Adipose tissue (tissue), 3 donors: ENCODE results near the gene GARIN5A. TPM values are rescaled to one million over a fixed set of nuclear protein-coding genes. Genes with fewer than 3 reads are reported as not detected.

ENCODE experiments used
- H3K27ac ChIP-seq: one replicate; pipeline ENCODE4 v1.5.1; 2013; ENCODE audit warnings: low read depth, low read length
- WGBS, 3 donors: extraction: QIAGEN DNeasy Blood & Tissue Kit; methylation state at CpG; one replicate each; pipeline ENCODE4 v1.1.7; 2013; 5-methylcytosine and 5-hydroxymethylcytosine counted together
- polyA plus RNA-seq, 3 donors: library from polyadenylated mRNA; stranded (reverse); fragments of 200-250 nt; gene quantifications; one replicate each; pipeline ENCODE4 v1.2.3, GENCODE V29; 2013
- donor health status: healthy with polysubstance abuse.
- donor health status: Bipolar disorder and iron deficiency.
- donor health status: healthy.

GARIN5A gene
- polyA plus RNA-seq, 3 donors: 0.68 to 2.7 (median 1.8) TPM

GRCh38 chr19:50493171-50493570 is 16.5 kb upstream of the GARIN5A start:
- 62 to 78% (median 75%) methylated on average over 7 to 8 of the region's 8 CpGs for WGBS, 3 donors
- H3K27ac ChIP-seq: no peak overlapping the region

GRCh38 chr19:50492303-50493052 is 15.8 kb upstream of the GARIN5A start:
- 2 to 25% (median 7%) methylated on average over 9 to 12 of the region's 12 CpGs for WGBS, 3 donors
- no peak overlapping the region for H3K27ac ChIP-seq

- 32 to 49% (median 41%) methylated on average over 26 of the region's 26 CpGs for WGBS, 3 donors
- H3K27ac ChIP-seq: no peak overlapping the region
These were observed 14.4 kb upstream of the GARIN5A start for GRCh38 chr19:50490991-50491472.

- 95 to 98% (median 95%) methylated on average over 18 of the region's 18 CpGs for whole genome bisulfite sequencing, 3 donors
- H3K27ac ChIP-seq: no peak overlapping the region
These were observed 13.8 kb upstream of the GARIN5A start for GRCh38 chr19:50490411-50490811.

GRCh38 chr19:50489461-50490011 is 12.9 kb upstream of the GARIN5A start:
- no peak overlapping the region for H3K27ac ChIP-seq
- WGBS, 3 donors: 51 to 52% (median 52%) methylated on average over 23 to 24 of the region's 24 CpGs

DNA sequence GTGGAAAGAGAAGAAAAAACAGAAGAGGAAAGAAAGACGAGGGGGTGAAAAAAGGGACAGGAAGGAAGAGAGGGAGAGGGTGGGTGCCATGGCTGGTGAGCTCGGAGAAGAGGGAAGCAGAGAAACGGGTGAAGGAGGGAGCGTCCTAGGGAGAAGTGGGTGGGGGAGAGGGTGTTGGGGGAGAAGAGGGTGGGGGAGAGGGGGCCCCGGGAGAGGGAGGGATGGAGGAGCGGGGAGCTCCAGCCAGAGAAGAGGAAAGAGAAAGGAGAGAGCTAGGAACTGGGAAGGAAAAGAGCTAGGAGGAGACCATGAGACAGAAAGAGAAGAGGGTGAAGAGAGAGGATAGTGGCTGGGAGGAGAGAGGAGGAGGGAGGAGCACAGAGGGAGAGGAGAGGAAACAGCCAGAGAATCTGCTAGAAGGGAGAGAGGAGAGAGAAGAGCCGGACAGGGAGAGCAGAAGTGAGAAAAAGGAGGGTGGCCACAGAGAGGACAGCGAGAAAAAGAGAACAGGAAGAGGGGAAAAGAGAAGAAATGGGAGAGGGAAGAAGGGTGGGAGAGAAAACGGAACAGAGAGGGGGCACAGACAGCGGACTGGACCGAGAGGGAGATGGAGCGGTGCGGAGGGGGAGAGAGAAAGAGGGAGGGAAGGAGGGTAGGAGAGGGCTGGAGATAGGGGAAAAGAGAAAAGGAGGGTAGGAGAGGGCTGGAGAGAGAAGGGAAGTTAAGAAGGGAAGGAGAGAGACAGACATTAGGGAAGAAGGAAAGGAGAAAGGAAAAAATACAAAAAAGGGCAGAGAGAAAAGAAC is 11.9 kb upstream of the GARIN5A start:
- H3K27ac ChIP-seq: no peak overlapping the region
- 17 to 39% (median 19%) methylated on average over 13 of the region's 13 CpGs for WGBS, 3 donors

DNA sequence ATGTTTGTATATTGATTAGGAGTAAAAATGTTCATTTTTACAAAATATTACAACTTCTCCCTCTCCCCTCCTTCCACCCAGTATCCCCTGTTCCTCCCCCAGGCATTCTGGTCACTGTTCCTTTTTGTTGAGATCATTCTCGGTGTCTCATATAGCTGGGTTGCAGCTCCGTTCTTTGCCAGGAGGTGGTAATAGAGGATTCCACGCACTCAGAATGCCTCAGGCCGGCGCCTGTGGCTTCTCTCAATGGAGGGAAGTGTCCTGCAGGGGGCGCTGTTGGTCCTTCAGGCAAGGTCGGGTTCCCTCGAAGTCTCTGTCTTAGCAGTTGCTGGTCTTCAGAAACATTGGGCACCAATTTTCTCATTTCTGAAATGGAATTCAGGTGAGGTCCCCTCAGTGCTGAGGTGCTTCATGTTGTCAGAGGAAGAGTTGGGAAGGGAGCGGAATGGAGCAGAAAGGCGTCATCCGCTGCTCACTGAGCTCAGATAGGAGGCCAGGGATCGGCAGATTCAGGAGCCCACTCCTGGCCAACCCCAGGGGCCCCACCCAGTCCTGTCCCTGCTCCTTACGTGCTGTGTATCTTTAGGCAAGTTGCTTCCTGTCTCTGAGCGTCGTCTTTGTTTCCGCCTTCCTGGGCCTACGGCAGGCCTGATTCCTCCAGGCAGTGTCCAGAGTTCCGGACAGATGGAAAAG is 10.3 kb upstream of the GARIN5A start:
- 74 to 80% (median 78%) methylated on average over 18 of the region's 18 CpGs for WGBS, 3 donors
- no peak overlapping the region for H3K27ac ChIP-seq

DNA sequence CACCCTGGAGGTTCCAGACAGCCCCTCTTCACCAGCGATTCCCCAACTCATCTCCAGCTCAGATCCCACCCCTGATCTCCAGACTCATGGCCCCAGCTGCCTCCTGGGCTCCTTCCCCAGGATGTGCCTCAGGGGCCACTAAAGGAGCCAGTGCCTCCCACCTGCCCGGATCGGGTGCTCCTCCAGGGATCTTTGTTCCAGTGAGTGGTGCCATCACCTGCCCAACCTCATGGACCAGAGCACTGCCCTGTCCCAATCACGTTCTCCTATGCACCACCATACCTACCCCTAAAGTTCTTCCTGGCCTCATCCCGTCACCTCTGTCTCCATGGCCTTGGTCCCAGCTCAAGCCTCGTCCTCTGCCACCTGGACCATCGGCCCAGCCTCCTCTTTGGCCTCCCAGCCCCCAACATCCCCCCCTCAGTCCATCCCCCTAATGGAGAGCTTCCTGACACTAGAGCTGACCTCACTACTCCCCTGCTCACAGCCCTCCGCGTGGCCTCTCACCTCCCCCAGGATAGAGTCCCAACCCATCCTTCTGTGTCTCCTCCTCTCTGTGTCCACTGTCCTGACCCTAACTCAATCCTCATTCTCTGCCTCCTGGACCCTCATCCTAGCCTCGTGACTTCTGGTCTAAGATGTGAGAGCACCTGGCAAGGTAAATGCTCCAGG is 8.8 kb upstream of the GARIN5A start:
- H3K27ac ChIP-seq: no peak overlapping the region
- WGBS, 3 donors: 85 to 93% (median 87%) methylated on average over 10 of the region's 10 CpGs

- H3K27ac ChIP-seq: no peak overlapping the region
- 89 to 91% (median 91%) methylated on average over 10 of the region's 10 CpGs for WGBS, 3 donors
These were observed 6.3 kb upstream of the GARIN5A start for GRCh38 chr19:50482916-50483315.

- H3K27ac ChIP-seq: no peak overlapping the region
- WGBS, 3 donors: 81 to 88% (median 84%) methylated on average over 10 to 16 of the region's 16 CpGs
These were observed 5.7 kb upstream of the GARIN5A start for GRCh38 chr19:50482271-50482855.

DNA sequence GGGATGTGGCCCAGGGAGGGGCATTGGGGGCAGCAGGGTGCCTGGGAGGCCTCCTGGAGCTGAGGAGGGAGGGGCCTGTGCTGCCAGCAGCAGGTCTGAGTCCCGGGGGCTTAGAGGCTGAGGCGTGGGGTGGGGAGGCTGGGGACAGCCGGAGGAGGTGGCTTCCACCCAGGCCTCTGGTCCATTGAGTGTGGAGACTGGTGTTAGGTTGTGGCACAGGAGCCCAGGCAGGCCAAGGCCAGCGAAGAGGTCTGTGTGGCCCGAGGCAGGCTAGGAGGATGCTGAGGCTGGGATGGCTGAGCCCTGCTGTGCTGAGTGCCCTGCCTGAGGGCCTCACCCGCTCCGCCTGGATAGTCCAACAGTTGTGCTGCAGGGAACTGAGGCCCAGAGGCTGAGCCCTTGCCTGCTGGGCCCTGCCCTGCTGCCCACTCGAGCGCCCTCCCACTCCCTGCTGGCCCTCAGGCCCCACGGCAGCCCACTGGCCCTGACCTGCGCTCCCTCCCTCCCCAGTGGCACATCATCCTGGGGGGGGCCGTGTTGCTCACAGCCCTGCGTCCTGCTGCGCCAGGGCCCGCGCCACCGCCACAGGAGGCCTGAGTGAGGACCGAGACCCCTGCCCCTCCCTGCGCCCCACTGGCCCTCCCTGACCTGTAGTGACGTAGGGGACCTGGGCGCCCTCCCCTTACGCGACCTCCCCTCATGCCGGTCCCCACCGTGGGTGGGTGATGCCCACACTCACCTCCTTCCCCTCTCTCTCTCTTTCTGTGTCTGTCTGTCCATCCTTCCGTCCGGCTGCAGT is 4.9 kb upstream of the GARIN5A start:
- no peak overlapping the region for H3K27ac ChIP-seq
- WGBS, 3 donors: 94 to 95% (median 94%) methylated on average over 23 to 27 of the region's 27 CpGs

DNA sequence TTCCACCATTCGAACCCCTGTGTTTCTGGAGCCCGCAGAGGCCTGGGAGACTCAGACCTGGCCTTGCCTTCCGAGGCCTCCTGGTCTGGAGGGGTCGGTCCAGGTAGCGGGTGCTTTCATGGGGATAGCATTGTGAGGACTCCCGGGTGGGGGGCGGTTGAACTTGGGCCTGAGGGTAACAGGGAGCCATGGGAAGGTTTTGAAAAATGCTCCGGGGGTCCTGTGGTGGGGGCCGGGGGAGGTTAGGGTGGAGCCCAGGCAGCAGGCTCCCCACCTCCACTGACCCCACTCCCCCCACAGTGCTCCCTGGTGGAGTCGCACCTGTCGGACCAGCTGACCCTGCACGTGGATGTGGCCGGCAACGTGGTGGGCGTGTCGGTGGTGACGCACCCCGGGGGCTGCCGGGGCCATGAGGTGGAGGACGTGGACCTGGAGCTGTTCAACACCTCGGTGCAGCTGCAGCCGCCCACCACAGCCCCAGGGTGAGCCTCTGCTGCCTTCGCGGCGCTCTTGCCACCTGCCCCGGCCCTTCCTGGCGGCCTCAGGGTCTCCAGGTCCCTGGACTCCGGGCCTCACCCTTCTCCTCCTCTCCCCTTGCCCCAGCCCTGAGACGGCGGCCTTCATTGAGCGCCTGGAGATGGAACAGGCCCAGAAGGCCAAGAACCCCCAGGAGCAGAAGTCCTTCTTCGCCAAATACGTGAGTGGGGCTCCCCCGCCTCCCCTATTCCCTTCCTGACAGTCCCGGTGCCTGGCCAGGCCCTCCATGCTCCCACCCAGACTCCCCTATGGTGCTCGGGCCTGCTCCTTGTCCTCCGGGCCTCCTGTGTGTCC is 3.8 kb upstream of the GARIN5A start:
- H3K27ac ChIP-seq: no peak overlapping the region
- WGBS, 3 donors: 88 to 97% (median 91%) methylated on average over 26 to 37 of the region's 37 CpGs

DNA sequence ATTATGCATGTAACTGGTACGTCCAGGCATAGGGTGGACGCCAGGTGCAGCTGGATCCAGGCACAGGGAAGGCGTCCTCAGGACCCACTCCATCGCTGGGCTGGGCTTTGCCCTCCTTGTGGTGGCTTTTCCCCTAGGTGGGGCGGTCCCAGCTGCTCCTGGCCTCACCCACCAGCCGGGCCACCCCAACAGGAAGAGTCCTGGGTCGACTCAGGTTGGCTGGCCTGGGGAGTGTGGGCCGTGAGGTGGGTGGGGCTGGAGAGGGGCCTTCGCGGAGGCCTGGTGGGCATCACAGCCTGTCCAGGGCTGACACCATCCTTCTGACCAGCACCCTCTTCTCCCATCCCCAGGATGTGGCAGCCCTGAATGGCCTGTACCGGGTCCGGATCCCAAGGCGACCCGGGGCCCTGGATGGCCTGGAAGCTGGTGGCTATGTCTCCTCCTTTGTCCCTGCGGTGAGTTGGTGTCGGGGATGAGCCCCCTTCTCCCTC is 3.2 kb upstream of the GARIN5A start:
- 95 to 96% (median 96%) methylated on average over 16 of the region's 16 CpGs for WGBS, 3 donors
- H3K27ac ChIP-seq: no peak overlapping the region

- WGBS, 3 donors: 88 to 92% (median 91%) methylated on average over 18 to 19 of the region's 19 CpGs
- H3K27ac ChIP-seq: no peak overlapping the region
These were observed 2.5 kb upstream of the GARIN5A start for GRCh38 chr19:50478901-50479715.

DNA sequence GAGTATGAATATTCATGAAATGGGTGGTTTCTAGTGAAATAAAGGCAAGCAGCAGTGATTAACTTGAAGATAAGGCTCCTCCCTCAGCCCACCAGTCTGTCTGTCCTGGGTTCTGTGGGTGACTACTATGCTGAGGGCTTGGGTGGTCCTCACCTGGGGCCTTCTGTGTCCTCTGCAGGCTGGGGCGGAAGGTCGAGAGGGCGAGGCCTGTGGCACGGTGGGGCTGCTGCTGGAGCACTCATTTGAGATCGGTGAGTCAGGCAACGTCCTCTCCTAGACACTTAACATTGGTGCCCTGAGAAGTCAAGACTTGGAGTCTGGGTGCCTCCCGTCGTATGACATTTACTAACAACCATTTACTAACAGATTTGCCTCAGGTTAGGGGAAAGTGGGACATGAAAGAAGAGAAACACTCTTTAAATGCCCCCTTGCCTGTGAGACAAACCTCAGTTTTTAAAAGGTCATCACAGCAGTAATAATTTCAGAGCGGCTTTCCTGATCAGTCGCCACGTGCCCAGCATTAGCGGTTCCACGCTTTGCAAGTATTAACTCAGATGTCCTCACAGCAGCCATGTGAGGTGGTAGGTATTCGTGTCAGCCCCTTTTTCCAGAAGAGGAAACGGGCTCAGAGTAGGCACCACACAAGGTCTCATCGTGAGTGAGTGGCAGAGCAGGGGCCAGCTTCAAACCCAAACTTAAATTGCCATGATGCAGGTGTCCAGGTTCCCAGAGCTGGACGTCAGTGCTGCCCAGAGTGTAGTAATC is 1.3 kb upstream of the GARIN5A start:
- WGBS, 3 donors: 92 to 96% (median 95%) methylated on average over 17 of the region's 17 CpGs
- H3K27ac ChIP-seq: no peak overlapping the region
